K562 (cell line): ENCODE measurements around the gene CCDC73. TPM values are rescaled to one million over a fixed set of nuclear protein-coding genes. Genes with fewer than 3 reads are reported as not detected.
A peak's percentile ranks its signal among the peaks of the same experiment; 100 is the strongest.

Experiments
- ATF1 ChIP-seq, 2 experiments: fragments of 450-650 bp in 1 of 2; IDR thresholded peaks; 2 replicates each; pipeline ENCODE4 v1.6.1; 2016; ENCODE audit warnings: missing compliant biosample characterization in 1 of 2, missing genetic modification characterization in 1 of 2
- ESRRB ChIP-seq: fragments of 250-450 bp; sonication (Bioruptor Pico); IDR thresholded peaks from 2 replicates; pipeline ENCODE4 v1.5.0; 2020; ENCODE audit warnings: mild to moderate bottlenecking, moderate library complexity, borderline replicate concordance
- IFI16 ChIP-seq: fragments of 250-450 bp; sonication (Bioruptor Pico); IDR thresholded peaks from 2 replicates; pipeline ENCODE4 v2.1.2; 2022; ENCODE audit warnings: mild to moderate bottlenecking, inconsistent platforms
- LARP7 ChIP-seq: fragments of 450-650 bp; IDR thresholded peaks from 2 replicates; pipeline ENCODE4 v1.6.1; 2016
- MAFG ChIP-seq: fragments of 450-650 bp; conservative IDR thresholded peaks from 2 replicates; pipeline ENCODE4 v1.6.1; 2016; ENCODE audit warnings: missing genetic modification characterization, missing compliant biosample characterization
- MEIS2 ChIP-seq: fragments of 450-650 bp; IDR thresholded peaks from 2 replicates; pipeline ENCODE4 v1.6.1; 2014; ENCODE audit warnings: mild to moderate bottlenecking; ENCODE audit not compliant: partially characterized antibody
- MYBL2 ChIP-seq, 2 experiments: fragments of 450-650 bp in 1 of 2; sonication (generic) in 1 of 2; formaldehyde crosslinking in 1 of 2; IDR thresholded peaks; 2 replicates each; pipeline versions ENCODE4 v1.6.1 to v1.8.1; 2017 to 2022; ENCODE audit warnings: borderline replicate concordance in 1 of 2, inconsistent platforms in 1 of 2, low read depth in 1 of 2, mild to moderate bottlenecking in 1 of 2, missing genetic modification reagents in 1 of 2, moderate library complexity in 1 of 2
- NCOA4 ChIP-seq: fragments of 450-650 bp; IDR thresholded peaks from 2 replicates; pipeline ENCODE4 v1.6.1; 2018; ENCODE audit warnings: mild to moderate bottlenecking; ENCODE audit not compliant: partially characterized antibody
- PML ChIP-seq: IDR thresholded peaks from 2 replicates; pipeline ENCODE4 v1.6.1; 2012; ENCODE audit warnings: low read length, inconsistent platforms
- POLR2AphosphoS5 ChIP-seq: IDR thresholded peaks from 2 replicates; pipeline ENCODE4 v1.6.1; 2011; ENCODE audit warnings: mild to moderate bottlenecking, low read depth, low read length, moderate library complexity; ENCODE audit not compliant: control insufficient read depth, insufficient read depth
- RFX7 ChIP-seq: fragments of 250-450 bp; sonication (Bioruptor Pico); IDR thresholded peaks from 2 replicates; pipeline ENCODE4 v1.5.1; 2021; ENCODE audit warnings: mild to moderate bottlenecking
- SAFB ChIP-seq: fragments of 200-400 bp; formaldehyde crosslinking; IDR thresholded peaks from 2 replicates; pipeline ENCODE4 v1.6.1; 2017; ENCODE audit warnings: low read depth, low read length, borderline replicate concordance
- SMAD2 ChIP-seq: fragments of 150-350 bp; IDR thresholded peaks from 2 replicates; pipeline ENCODE4 v1.6.1; 2014; ENCODE audit warnings: low read depth, mild to moderate bottlenecking, low read length
- SMAD3 ChIP-seq: fragments of 450-650 bp; formaldehyde crosslinking; conservative IDR thresholded peaks from 2 replicates; pipeline ENCODE4 v1.4.0; 2020; ENCODE audit warnings: mild to moderate bottlenecking
- TAL1 ChIP-seq: fragments of 450-650 bp; IDR thresholded peaks from 2 replicates; pipeline ENCODE4 v1.6.1; 2016; ENCODE audit warnings: mild to moderate bottlenecking
- TBP ChIP-seq: optimal IDR thresholded peaks from 2 replicates; pipeline ENCODE3; 2011; ENCODE audit warnings: low read depth, low read length, improper control_type of control experiment
- ZNF212 ChIP-seq: fragments of 450-650 bp; formaldehyde crosslinking; IDR thresholded peaks from 2 replicates; pipeline ENCODE4 v1.4.0; 2020; ENCODE audit warnings: mild to moderate bottlenecking
- ZNF3 ChIP-seq: fragments of 250-450 bp; sonication (Bioruptor Pico); IDR thresholded peaks from 2 replicates; pipeline ENCODE4 v1.5.0; 2021; ENCODE audit warnings: mild to moderate bottlenecking, moderate library complexity
- polyA plus RNA-seq, 8 experiments: library from polyadenylated mRNA; depleted of rRNA in 4 of 8; stranded (reverse) in 5 of 8; unstranded in 3 of 8; fragments of >200 nt; fragmentation: Nextera tagmentation in 2 of 8; fragmentation: Illumina TruSeq in 1 of 8; extraction: Ambion mirVana in 2 of 8; extraction: Trizol in 1 of 8; gene quantifications; 2 replicates each; pipeline versions ENCODE4 v1.2.1 to v1.2.3, GENCODE V29; 2011 to 2014; ENCODE audit warnings: inconsistent platforms in 1 of 8, missing spikeins in 1 of 8
- total RNA-seq, 7 experiments: library from RNA; depleted of rRNA in 6 of 7; stranded (reverse); fragments of >200 nt in 6 of 7; fragmentation: Illumina TruSeq in 2 of 7; extraction: Trizol in 2 of 7; gene quantifications; 2 replicates each; pipeline versions ENCODE4 v1.2.1 to v1.2.3, GENCODE V29; 2011 to 2021; ENCODE audit warnings: low replicate concordance in 1 of 7
- TF ChIP-seq, protein P1 (sequence below): sonication (generic); formaldehyde crosslinking; IDR thresholded peaks from 2 replicates; pipeline ENCODE4 v1.8.0; 2022; ENCODE audit warnings: mild to moderate bottlenecking, missing genetic modification reagents
- TF ChIP-seq, protein P2 (sequence below): fragments of 450-650 bp; formaldehyde crosslinking; IDR thresholded peaks from 2 replicates; pipeline ENCODE4 v1.4.0; 2020; ENCODE audit warnings: mild to moderate bottlenecking
- TF ChIP-seq, protein P3 (sequence below): fragments of 200-800 bp; sonication (Bioruptor generic); IDR thresholded peaks from 2 replicates; pipeline ENCODE4 v1.6.1; 2016; ENCODE audit warnings: missing genetic modification characterization, missing compliant biosample characterization

The CCDC73 gene
- total and polyA plus RNA-seq, 9 of the 15 experiments (the other 6 are each of a cell fraction or from before 2014, with no cell fraction given), result 0.20 to 0.21 TPM; not detected in 7

DNA sequence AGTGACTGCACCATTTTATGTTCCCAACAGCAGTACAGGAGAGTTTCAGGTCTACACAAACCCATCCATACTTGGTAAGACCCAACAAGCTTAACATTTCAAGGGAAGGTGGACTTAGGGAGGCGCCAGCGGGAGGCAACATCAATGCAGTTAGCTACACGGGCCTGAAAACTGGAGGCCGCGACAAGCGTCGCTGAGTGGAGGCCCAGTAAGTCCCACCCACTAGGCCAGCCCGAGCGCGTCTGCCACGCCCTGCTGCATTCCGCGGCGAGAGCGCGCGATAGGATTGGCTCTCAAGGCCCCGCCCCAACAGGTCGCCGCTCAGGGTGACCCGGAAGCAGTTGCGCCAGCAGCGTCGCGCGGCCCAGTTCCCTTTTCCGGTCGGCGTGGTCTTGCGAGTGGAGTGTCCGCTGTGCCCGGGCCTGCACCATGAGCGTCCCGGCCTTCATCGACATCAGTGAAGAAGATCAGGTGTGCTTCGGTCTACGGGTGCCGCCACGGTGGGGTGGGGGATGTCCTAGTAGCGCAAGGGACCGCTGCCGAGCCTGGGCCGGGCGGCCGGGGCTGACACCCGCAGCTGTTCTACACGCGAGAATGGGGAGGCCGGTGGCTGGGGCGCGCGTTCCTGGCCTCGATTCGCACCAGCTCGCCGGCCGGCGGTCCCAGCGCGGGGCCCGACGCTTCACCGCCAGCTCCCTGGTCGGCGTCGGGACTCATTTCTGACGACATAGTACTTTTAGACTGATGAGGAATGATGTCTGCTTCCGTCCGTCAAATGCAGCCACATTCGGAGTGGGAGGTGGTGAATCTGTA is 210.8 kb downstream of the CCDC73 start, which contains the start of gene EIF3M (continued):
- TF ChIP-seq TBP (peak; percentile 87), SAFB (no peak), ESRRB (CRISPR knock-in tag) (no peak), MEIS2 (no peak), ATF1 (CRISPR knock-in tag; IDR thresholded peaks at IDR 0.05) (no peak), ATF1 (tag; IDR thresholded peaks at IDR 0.05) (peak; percentile 88), NCOA4 (no peak), POLR2AphosphoS5 (peak; percentile 83), SMAD3 (CRISPR knock-in tag) (0 out of 2 replicates have a peak, but pooled peaks have one; percentile 32), MYBL2 (IDR thresholded peaks at IDR 0.05; ENCODE audit: low read depth) (no peak), MYBL2 (CRISPR knock-in tag; IDR thresholded peaks at IDR 0.05; ENCODE audit: borderline replicate concordance) (no peak), IFI16 (no peak), RFX7 (CRISPR knock-in tag) (no peak), MAFG (tag) (no peak), ZNF3 (no peak), ZNF212 (CRISPR knock-in tag) (no peak), LARP7 (no peak), PML (peak; percentile 72; the same call in 1 of the 2 replicates), TAL1 (no peak), SMAD2 (no peak)
- TF ChIP-seq, protein P1, sequence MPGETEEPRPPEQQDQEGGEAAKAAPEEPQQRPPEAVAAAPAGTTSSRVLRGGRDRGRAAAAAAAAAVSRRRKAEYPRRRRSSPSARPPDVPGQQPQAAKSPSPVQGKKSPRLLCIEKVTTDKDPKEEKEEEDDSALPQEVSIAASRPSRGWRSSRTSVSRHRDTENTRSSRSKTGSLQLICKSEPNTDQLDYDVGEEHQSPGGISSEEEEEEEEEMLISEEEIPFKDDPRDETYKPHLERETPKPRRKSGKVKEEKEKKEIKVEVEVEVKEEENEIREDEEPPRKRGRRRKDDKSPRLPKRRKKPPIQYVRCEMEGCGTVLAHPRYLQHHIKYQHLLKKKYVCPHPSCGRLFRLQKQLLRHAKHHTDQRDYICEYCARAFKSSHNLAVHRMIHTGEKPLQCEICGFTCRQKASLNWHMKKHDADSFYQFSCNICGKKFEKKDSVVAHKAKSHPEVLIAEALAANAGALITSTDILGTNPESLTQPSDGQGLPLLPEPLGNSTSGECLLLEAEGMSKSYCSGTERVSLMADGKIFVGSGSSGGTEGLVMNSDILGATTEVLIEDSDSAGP (CRISPR knock-in tag), result no peak
- TF ChIP-seq, protein P2, sequence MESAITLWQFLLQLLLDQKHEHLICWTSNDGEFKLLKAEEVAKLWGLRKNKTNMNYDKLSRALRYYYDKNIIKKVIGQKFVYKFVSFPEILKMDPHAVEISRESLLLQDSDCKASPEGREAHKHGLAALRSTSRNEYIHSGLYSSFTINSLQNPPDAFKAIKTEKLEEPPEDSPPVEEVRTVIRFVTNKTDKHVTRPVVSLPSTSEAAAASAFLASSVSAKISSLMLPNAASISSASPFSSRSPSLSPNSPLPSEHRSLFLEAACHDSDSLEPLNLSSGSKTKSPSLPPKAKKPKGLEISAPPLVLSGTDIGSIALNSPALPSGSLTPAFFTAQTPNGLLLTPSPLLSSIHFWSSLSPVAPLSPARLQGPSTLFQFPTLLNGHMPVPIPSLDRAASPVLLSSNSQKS (CRISPR knock-in tag), result no peak
- TF ChIP-seq, protein P3, sequence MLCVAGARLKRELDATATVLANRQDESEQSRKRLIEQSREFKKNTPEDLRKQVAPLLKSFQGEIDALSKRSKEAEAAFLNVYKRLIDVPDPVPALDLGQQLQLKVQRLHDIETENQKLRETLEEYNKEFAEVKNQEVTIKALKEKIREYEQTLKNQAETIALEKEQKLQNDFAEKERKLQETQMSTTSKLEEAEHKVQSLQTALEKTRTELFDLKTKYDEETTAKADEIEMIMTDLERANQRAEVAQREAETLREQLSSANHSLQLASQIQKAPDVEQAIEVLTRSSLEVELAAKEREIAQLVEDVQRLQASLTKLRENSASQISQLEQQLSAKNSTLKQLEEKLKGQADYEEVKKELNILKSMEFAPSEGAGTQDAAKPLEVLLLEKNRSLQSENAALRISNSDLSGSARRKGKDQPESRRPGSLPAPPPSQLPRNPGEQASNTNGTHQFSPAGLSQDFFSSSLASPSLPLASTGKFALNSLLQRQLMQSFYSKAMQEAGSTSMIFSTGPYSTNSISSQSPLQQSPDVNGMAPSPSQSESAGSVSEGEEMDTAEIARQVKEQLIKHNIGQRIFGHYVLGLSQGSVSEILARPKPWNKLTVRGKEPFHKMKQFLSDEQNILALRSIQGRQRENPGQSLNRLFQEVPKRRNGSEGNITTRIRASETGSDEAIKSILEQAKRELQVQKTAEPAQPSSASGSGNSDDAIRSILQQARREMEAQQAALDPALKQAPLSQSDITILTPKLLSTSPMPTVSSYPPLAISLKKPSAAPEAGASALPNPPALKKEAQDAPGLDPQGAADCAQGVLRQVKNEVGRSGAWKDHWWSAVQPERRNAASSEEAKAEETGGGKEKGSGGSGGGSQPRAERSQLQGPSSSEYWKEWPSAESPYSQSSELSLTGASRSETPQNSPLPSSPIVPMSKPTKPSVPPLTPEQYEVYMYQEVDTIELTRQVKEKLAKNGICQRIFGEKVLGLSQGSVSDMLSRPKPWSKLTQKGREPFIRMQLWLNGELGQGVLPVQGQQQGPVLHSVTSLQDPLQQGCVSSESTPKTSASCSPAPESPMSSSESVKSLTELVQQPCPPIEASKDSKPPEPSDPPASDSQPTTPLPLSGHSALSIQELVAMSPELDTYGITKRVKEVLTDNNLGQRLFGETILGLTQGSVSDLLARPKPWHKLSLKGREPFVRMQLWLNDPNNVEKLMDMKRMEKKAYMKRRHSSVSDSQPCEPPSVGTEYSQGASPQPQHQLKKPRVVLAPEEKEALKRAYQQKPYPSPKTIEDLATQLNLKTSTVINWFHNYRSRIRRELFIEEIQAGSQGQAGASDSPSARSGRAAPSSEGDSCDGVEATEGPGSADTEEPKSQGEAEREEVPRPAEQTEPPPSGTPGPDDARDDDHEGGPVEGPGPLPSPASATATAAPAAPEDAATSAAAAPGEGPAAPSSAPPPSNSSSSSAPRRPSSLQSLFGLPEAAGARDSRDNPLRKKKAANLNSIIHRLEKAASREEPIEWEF (CRISPR knock-in tag), result no peak
